Stimulated activated CD8-positive, alpha-beta memory T cell treated with anti-CD3 and anti-CD28 coated beads, Interleukin-12 subunit alpha, Interleukin-12 subunit beta, amount 100 ng/mL, for 24 hours (primary cell): Measurements from ENCODE around the gene LAMA5.

Experiments used
- DNase-seq: peaks from one replicate; pipeline ENCODE4 v3.0.0-alpha.2; 2020; ENCODE audit errors: extremely low read depth

The LAMA5 gene

DNA sequence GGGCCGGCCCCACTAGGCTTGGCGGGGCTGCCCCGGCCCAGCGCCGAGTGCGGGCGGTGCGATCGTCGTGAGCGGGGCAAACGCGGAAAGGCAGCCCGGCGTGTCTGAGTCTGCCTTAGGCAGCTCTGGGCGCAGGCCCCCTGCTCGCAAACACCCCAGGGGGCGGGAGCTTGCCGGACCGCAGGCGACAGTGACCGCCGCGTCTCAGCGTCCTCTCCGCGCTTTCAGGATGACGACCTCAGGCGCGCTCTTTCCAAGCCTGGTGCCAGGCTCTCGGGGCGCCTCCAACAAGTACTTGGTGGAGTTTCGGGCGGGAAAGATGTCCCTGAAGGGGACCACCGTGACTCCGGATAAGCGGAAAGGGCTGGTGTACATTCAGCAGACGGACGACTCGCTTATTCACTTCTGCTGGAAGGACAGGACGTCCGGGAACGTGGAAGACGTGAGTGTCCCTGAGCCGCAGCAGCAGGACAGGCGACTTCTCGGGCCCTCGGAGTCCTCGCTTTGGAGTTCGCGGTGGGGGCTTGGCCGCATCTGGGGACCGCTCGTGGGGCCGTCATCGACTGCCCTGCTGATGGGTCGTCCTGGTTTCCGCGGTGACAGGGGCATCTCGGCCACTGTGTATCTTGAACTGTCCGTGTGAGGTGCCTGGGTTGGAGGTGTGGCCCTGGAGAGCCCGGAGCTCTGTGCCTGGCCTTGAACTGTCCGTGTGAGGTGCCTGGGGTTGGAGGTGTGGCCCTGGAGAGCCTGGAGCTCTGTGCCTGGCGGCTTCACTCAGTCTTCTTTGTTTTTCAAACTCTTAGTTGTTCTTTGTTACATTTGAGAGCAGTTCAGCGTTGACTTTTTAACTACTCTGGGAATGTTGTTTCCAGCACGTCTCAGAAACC is 63.5 kb downstream of the LAMA5 start:
- DNase-seq = no peak

DNA sequence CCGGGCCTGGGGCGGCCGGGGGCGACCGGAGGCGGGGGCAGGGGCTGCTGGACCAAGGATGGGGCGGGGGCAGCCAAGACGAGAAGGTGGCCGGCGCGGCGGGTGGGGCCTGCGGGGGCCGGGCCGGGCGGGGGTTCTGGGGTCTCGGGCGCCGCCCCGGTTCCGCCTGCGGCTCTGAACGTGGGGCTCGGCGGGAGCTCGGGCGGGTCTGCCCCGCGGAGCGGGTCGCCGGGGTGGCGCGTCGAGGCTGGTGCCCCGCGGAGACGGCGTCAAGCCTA is 64.1 kb downstream of the LAMA5 start:
- no peak for DNase-seq

DNA sequence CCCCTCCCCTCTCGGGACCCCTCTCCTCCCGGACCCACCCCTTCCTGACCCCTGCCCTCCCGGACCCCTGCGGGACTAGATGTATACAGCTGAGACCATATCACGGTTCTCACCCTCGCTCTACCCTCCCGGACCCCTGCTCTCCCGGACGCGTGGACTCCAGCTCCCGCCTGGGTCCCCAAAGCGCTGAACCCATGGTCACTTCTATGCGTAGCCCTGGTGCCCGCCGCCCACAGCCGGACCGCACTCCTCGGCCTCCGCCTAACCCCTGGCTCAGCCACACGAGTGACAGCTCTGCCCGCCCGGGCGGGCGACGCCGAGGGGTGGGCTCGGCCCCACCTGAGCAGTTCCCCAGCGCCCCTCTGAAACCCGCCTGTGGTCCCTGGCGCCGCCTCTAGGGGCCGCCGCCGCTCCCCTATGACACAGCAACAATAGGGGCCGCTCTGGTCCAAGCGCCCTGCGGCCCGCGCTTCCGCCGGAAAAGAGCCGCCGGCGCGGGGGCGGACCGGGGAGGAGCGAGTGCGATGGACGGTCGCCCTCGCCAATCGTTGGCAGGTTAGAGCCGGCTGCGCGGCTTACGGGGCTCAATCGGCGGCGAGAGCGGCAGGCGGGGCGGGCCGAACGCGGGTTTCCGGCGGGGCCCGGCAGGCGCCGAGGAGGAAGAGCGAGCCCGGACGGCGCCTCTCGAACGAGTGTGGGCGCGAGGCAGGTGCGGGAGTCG is 64.6 kb downstream of the LAMA5 start, which contains the start of gene ADRM1:
TSS of gene ADRM1 (plus strand) at position 657 of the 721 bp plus-strand sequence. CDS start 572 bp downstream, outside the sequence.
- DNase-seq = peak; percentile 81

- peak; percentile 74 for DNase-seq
These were observed 65.3 kb downstream of the LAMA5 start for GRCh38 chr20:62301773-62302340.

DNA sequence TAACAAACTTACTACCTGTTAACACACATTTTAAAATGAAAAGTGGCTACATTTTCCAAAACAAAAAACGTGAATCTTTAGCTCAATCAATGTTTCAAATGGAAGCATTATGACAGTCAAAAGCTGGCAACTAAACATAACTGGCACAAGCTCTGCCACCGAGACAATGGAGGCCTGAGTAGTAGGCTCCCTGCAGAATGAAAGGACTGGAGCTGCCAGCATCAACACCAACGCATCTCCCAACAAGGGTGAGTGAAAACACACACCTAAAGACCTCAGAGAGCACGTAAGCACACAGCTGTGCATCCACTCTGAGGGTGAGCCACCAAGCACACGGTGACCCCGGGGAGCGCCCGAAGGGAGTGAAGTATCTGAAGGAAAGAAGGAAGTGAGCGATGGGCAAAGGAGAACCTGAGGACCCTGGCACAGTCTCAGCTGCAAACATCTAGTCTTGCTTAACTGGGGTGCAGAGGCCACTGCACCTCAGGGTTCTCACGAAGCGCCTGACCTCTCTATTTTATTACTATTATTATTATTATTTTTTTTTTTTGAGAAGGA is 65.9 kb downstream of the LAMA5 start:
- DNase-seq = no peak

GRCh38 chr20:62300319-62300718 is 66.8 kb downstream of the LAMA5 start:
- no peak for DNase-seq

DNA sequence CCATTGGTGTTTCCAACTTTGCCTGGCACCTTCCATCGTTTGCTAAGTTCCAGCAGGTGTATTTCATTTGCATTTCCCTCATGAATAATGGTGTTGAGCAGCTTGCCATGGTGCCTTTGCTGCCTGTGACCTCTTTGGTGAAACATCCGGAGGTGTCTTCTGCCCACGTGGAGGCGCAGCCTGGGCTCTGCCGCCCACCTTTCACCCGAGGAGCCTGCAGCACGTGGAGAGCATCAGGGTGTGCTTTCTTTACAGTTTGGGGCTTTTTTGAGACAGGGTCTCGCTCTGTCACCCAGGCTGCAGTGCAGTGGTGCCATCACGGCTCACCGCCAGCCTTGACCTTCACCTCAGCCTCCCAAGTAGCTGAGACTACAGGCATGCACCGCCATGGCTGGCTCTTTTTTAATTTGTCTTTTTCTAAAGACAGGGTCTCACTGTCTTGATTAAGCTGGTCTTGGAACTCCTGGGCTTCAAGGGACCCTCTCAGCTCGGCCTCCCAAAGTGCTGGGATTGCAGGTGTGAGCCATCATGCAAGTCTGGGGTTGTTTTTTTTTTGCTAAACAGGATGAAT is 67.4 kb downstream of the LAMA5 start:
- DNase-seq = no peak

DNA sequence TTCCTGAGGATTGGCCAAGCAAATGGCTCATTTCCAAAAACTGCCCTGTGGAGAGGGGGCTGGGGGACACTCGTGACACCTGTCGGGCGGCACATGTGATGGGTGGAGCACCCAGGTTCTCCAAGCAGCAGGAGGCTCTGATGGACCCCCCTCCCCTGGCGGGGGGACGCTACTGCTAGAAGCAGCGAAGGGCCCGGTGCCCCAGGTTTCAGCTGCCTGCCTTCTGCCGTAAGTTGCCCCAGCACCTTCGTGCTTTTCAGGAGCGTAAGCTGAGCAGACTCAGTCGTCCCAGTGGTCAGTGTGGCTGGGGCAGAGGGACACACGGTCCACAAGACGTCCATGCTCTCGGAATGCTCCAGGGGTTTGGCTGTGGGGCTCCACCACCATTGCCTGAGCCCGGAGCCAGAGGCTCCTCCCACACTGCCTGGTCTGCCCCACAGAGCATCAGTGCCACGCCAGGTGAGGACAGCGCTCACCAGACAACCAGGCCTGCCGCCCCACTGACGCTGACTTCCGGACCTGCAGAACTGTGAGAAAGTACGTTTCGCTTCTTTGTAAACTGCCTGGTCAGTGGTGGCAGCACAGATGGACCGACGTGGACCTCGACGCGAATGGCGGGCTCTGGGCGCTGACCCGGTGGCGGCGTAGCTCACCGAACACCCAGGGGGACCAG is 68.4 kb downstream of the LAMA5 start:
- DNase-seq = no peak

- no peak for DNase-seq
These were observed 69.5 kb downstream of the LAMA5 start for GRCh38 chr20:62297449-62298227.

GRCh38 chr20:62296724-62297448 is 70.2 kb downstream of the LAMA5 start:
- DNase-seq = no peak

DNA sequence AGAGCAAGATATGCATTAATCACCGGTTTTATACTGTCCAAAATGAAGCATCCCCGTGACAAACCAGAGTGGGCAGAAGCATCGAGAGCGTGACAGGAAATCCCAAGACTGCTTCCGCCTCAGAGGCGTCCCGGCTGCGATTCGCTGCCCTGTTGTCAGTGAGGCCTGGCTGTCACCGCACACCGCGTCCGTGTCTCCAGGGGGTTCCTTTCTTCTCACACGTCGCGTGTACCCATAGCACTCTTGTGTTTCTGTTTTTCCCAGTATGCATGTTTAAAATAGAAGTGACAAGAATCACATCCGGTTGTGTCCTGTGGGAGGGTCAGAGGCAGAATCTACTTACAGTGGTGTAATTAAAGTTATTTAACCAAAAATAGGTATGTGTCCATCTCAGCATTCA is 72.6 kb downstream of the LAMA5 start:
- DNase-seq = no peak

- no peak for DNase-seq
These were observed 73.2 kb downstream of the LAMA5 start for GRCh38 chr20:62293946-62294345.

- DNase-seq = no peak
These were observed 73.9 kb downstream of the LAMA5 start for GRCh38 chr20:62293111-62293784.

- DNase-seq = no peak
These were observed 75.0 kb downstream of the LAMA5 start for GRCh38 chr20:62292108-62292507.

GRCh38 chr20:62291251-62292066 is 75.7 kb downstream of the LAMA5 start:
- no peak for DNase-seq

DNA sequence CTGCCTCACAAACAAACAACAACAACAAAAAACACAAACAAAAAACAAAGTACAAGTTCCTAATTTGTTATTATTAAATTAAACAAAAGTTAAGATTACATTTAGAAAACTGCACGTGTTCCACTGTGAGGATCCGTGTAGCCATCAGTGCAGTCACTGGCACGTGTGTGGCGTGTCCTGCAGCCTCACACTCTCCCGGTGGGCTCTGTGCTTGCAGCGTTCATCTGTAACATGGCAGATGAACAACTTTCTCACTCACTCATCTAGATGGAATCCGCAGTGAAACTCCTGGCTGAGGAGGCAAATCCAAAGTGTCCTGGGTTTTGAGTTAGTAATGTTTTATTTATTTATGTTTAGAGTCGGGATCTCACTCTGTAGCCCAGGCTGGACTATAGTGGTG is 77.2 kb downstream of the LAMA5 start:
- no peak for DNase-seq

DNA sequence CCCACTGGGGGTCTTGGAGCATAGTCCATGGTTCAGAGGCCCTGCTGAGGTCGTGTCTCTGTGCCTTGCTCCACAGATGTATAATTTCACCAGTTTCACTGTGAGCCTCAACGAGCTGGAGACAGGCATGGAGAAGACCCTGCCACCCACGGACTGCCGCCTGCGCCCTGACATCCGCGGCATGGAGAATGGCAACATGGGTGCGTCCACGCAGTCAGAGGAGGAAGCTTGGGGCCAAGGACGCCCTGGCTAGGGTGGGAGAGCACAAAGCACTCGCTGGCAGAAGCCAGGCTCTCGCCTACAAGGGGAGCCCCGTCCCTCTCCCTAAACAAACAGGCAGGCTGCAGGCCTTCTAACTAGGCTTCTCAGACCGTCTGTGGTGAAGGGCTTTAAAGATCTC is 78.0 kb downstream of the LAMA5 start:
- DNase-seq = no peak

- DNase-seq = no peak
These were observed 78.5 kb downstream of the LAMA5 start for GRCh38 chr20:62288535-62289105.
